ENCODE measurements around the gene FADS3.

- TF ChIP-seq POLR2A (IDR thresholded peaks at IDR 0.05; ENCODE audit: low read length) (no peak), GATA1 (IDR thresholded peaks at IDR 0.05; ENCODE audit: low read depth, low read length) (no peak)
These were observed 1.5 kb downstream of the FADS3 start for GRCh38 chr11:61889831-61890230.

All from erythroblast (primary cell).